Hepatocyte (in vitro differentiated cells): Measurements from ENCODE around the gene CYB561D2.

Experiments
- EZH2 ChIP-seq: fragments of 200-600 bp; sonication (generic); IDR thresholded peaks from 2 replicates; pipeline ENCODE4 v1.6.1; 2016; ENCODE audit warnings: antibody characterized with exemption, mild to moderate bottlenecking, borderline replicate concordance
- EZH2phosphoT487 ChIP-seq: fragments of 200-600 bp; sonication (generic); IDR thresholded peaks from one replicate; pipeline ENCODE4 v1.6.1; 2018; ENCODE audit warnings: antibody characterized with exemption, mild to moderate bottlenecking, low read depth, moderate library complexity; ENCODE audit not compliant: unreplicated experiment, severe bottlenecking
- TF ChIP-seq, protein P1 (sequence below): fragments of 200-600 bp; sonication (generic); IDR thresholded peaks from 2 replicates; pipeline ENCODE4 v1.5.1; 2016; ENCODE audit warnings: antibody characterized with exemption, mild to moderate bottlenecking; ENCODE audit not compliant: poor library complexity

DNA sequence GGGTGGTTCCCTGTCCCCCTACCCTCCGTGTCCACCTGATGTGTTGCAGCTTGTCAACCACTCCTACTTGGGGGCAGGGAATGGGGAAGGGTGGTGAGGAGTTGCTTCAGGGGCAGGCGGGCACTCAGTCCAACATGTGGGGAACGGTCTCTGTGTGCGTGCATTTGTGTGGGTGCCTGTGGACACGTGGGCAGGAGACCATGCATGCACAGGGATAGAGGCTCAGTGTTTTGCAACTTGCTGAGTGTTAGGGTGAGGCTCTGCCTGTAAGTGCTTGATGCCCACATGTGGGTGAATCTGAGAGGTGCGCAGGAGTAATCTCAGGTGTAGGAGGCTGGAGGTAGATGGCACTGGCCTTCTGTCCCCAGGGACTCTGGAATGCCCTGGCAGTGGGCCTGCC, 33.1 kb downstream of the CYB561D2 start:
- TF ChIP-seq EZH2: no peak
- TF ChIP-seq, protein P1, sequence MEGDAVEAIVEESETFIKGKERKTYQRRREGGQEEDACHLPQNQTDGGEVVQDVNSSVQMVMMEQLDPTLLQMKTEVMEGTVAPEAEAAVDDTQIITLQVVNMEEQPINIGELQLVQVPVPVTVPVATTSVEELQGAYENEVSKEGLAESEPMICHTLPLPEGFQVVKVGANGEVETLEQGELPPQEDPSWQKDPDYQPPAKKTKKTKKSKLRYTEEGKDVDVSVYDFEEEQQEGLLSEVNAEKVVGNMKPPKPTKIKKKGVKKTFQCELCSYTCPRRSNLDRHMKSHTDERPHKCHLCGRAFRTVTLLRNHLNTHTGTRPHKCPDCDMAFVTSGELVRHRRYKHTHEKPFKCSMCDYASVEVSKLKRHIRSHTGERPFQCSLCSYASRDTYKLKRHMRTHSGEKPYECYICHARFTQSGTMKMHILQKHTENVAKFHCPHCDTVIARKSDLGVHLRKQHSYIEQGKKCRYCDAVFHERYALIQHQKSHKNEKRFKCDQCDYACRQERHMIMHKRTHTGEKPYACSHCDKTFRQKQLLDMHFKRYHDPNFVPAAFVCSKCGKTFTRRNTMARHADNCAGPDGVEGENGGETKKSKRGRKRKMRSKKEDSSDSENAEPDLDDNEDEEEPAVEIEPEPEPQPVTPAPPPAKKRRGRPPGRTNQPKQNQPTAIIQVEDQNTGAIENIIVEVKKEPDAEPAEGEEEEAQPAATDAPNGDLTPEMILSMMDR: no peak
- no peak for TF ChIP-seq EZH2phosphoT487
